BLaER1 (cell line): ENCODE results near the gene MCF2L2.
A peak's percentile ranks its signal among the peaks of the same experiment; 100 is the strongest.

Experiments
- H3K27ac ChIP-seq: shearing (Covaris generic); formaldehyde crosslinking; 2 replicates; pipeline ENCODE4 v1.8.1; 2022
- H3K27me3 ChIP-seq: shearing (Covaris generic); formaldehyde crosslinking; 2 replicates; pipeline ENCODE4 v1.8.1; 2022
- H3K36me3 ChIP-seq: shearing (Covaris generic); formaldehyde crosslinking; 2 replicates; pipeline ENCODE4 v1.8.1; 2022
- H3K4me1 ChIP-seq: shearing (Covaris generic); formaldehyde crosslinking; 2 replicates; pipeline ENCODE4 v1.8.1; 2022
- H3K4me2 ChIP-seq: shearing (Covaris generic); formaldehyde crosslinking; 2 replicates; pipeline ENCODE4 v1.8.1; 2022
- H3K4me3 ChIP-seq: shearing (Covaris generic); formaldehyde crosslinking; 2 replicates; pipeline ENCODE4 v1.8.1; 2022
- H3K9ac ChIP-seq: shearing (Covaris generic); formaldehyde crosslinking; 2 replicates; pipeline ENCODE4 v1.8.1; 2022
- H3K9me3 ChIP-seq: shearing (Covaris generic); formaldehyde crosslinking; 2 replicates; pipeline ENCODE4 v1.8.1; 2022
- H4K20me1 ChIP-seq: shearing (Covaris generic); formaldehyde crosslinking; 2 replicates; pipeline ENCODE4 v1.8.1; 2022
- Cebpa-rat ChIP-seq: shearing (Covaris generic); IDR thresholded peaks from 2 replicates; pipeline ENCODE4 v1.8.1; 2022

The MCF2L2 gene

GRCh38 chr3:183460081-183461055 is 31.9 kb upstream of the MCF2L2 start:
- Histone ChIP-seq H3K27me3 (no peaks in the 10 kb centered on the region), H3K27ac (no peak overlapping the region), H4K20me1 (no peaks in the 10 kb centered on the region), H3K9me3 (peaks cover 14% of the 10 kb centered on the region), H3K36me3 (peaks cover under 1% of the 10 kb centered on the region), H3K4me2 (peak overlapping the region; percentile 46), H3K4me3 (no peak overlapping the region), H3K4me1 (peaks cover 10% of the 10 kb centered on the region), H3K9ac (no peak overlapping the region)
- TF ChIP-seq Cebpa-rat = no peak

DNA sequence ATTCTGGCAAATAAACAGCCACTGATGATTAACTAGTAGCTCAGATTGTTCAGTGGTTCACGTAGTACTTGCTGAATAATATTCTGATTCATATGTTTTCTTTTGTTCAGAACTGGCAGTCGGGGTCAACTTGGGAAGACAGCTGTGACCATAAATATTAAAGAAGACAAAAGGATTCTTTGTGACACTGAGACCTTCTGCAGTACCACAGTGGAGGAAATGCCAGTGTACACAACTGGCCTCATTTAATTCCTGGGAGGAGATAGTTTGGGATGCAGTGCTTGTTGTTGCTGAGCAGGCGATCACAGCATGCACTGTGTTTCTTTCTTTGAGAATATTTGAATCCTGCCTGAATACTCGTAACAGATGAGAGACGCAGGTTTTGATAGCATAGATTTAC is 26.7 kb upstream of the MCF2L2 start:
- H3K27me3 ChIP-seq = no peaks in the 10 kb centered on the region
- H3K27ac ChIP-seq = no peak overlapping the region
- H3K9ac ChIP-seq = no peak overlapping the region
- TF ChIP-seq Cebpa-rat = no peak
- H3K4me2 ChIP-seq = no peak overlapping the region
- no peak overlapping the region for H3K4me3 ChIP-seq
- peaks cover 6% of the 10 kb centered on the region for H3K9me3 ChIP-seq
- peaks cover 35% of the 10 kb centered on the region for H3K36me3 ChIP-seq
- no peaks in the 10 kb centered on the region for H4K20me1 ChIP-seq
- no peaks in the 10 kb centered on the region for H3K4me1 ChIP-seq

- H4K20me1 ChIP-seq = no peaks in the 10 kb centered on the region
- peaks cover 5% of the 10 kb centered on the region; the same call in 1 of the 2 replicates for H3K4me1 ChIP-seq
- H3K4me3 ChIP-seq = no peak overlapping the region
- H3K27ac ChIP-seq = no peak overlapping the region
- no peak for TF ChIP-seq Cebpa-rat
- no peaks in the 10 kb centered on the region for H3K27me3 ChIP-seq
- H3K9ac ChIP-seq = no peak overlapping the region
- H3K9me3 ChIP-seq = no peaks in the 10 kb centered on the region
- no peak overlapping the region for H3K4me2 ChIP-seq
- peaks cover 35% of the 10 kb centered on the region for H3K36me3 ChIP-seq
Observed at GRCh38 chr3:183454064-183454463, 25.6 kb upstream of the MCF2L2 start.

- H3K4me3 ChIP-seq = no peak overlapping the region
- no peak overlapping the region for H3K27ac ChIP-seq
- peaks cover 29% of the 10 kb centered on the region for H3K36me3 ChIP-seq
- peak overlapping the region; percentile 39 for H3K4me2 ChIP-seq
- TF ChIP-seq Cebpa-rat = no peak
- H3K9ac ChIP-seq = no peak overlapping the region
- peaks cover 18% of the 10 kb centered on the region for H3K4me1 ChIP-seq
- H3K27me3 ChIP-seq = no peaks in the 10 kb centered on the region
- no peaks in the 10 kb centered on the region for H4K20me1 ChIP-seq
- H3K9me3 ChIP-seq = no peaks in the 10 kb centered on the region
Observed at GRCh38 chr3:183449791-183450190, 21.4 kb upstream of the MCF2L2 start.

- H3K4me1 ChIP-seq = peaks cover 18% of the 10 kb centered on the region
- peak overlapping the region; percentile 39 for H3K4me2 ChIP-seq
Observed at GRCh38 chr3:183449391-183449790, 21.0 kb upstream of the MCF2L2 start.

GRCh38 chr3:183448369-183449128 is 20.1 kb upstream of the MCF2L2 start:
- peak overlapping the region; percentile 84; the same call in 1 of the 2 replicates for H3K9ac ChIP-seq
- peak overlapping the region; percentile 86 for H3K4me2 ChIP-seq
- H3K4me3 ChIP-seq = peak overlapping the region; percentile 87
- TF ChIP-seq Cebpa-rat = no peak
- peaks cover 9% of the 10 kb centered on the region for H3K9me3 ChIP-seq
- H3K27ac ChIP-seq = no peak overlapping the region
- no peaks in the 10 kb centered on the region for H4K20me1 ChIP-seq
- peaks cover 18% of the 10 kb centered on the region for H3K4me1 ChIP-seq
- H3K36me3 ChIP-seq = peaks cover 17% of the 10 kb centered on the region
- no peaks in the 10 kb centered on the region for H3K27me3 ChIP-seq

More at GRCh38 chr3:183449391-183449790, 21.0 kb upstream of the MCF2L2 start:
- H3K27ac ChIP-seq = no peak overlapping the region
- H3K9ac ChIP-seq = no peak overlapping the region
- no peak overlapping the region for H3K4me3 ChIP-seq
- no peaks in the 10 kb centered on the region for H3K27me3 ChIP-seq
- no peaks in the 10 kb centered on the region for H4K20me1 ChIP-seq
- H3K36me3 ChIP-seq = peaks cover 25% of the 10 kb centered on the region
- peaks cover under 1% of the 10 kb centered on the region; the same call in 1 of the 2 replicates for H3K9me3 ChIP-seq
- no peak for TF ChIP-seq Cebpa-rat

DNA sequence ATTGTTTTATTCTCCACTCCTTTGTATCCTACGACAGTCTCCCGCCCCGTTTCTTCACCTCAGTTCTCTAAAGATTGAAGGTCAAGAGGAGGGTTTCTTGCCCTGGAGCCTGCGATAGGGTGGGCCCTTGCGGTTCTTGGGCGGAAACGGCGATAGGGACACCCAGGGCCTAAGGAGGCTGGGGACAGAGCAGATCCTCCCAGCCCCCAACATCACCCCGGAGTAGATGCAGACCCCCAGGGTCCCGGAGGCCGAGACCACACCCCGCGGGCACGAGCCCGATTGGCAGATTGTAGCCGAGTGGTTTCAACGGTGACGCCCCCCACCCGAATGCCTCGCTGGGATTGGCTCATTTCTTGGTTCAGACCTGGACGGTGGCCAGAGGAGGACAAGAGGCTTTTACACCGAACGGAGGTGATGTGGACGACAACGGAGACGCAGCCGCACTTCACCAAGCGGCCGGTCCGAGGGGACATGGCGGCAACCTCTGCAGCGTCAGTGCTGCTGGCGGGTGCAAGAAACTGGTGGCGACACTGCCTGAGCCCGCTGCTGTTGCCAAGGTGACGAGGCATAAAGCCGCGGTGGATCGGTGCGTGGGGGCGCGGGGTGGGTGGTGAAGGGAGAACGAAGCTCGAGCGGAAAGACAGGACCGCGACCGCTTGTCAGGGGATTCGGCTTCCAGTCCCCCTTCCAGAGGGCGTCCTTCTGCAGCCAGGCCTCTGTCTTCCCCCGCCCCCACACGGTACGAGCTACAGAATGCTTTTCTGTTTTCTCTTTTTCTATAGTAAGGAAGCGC is 19.0 kb upstream of the MCF2L2 start:
- peak overlapping the region; percentile 84 for H3K9ac ChIP-seq
- peaks cover 18% of the 10 kb centered on the region for H3K4me1 ChIP-seq
- no peaks in the 10 kb centered on the region for H3K27me3 ChIP-seq
- H3K36me3 ChIP-seq = peaks cover 5% of the 10 kb centered on the region
- peak overlapping the region; percentile 49 for H3K27ac ChIP-seq
- no peak for TF ChIP-seq Cebpa-rat
- peak overlapping the region; percentile 87 for H3K4me3 ChIP-seq
- H3K4me2 ChIP-seq = peak overlapping the region; percentile 86
- H3K9me3 ChIP-seq = peaks cover 17% of the 10 kb centered on the region
- no peaks in the 10 kb centered on the region for H4K20me1 ChIP-seq

DNA sequence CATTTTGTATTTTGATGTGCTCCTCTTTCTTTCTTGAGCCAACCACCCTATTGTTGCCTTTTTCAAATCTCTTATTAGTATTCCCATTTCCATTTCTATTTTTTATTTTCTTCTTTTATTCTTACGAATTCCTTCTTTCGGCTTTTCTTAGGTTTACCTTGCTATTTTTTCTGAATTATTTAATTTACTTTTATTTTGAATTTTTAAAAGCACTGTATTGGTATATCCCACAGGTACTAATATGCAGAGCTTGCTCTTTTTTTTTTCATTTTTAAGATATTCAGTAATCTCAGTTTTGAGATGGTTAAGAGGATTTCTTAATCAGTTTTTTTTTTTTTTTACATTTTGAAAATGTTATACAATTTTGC is 18.4 kb upstream of the MCF2L2 start:
- Histone ChIP-seq H3K4me1 (peaks cover 18% of the 10 kb centered on the region), H3K36me3 (no peaks in the 10 kb centered on the region), H3K4me2 (peak overlapping the region; percentile 86), H3K9me3 (peaks cover 17% of the 10 kb centered on the region), H3K27ac (no peak overlapping the region), H3K4me3 (peak overlapping the region; percentile 87), H3K27me3 (no peaks in the 10 kb centered on the region), H3K9ac (no peak overlapping the region; the same call in 1 of the 2 replicates), H4K20me1 (no peaks in the 10 kb centered on the region)
- TF ChIP-seq Cebpa-rat = no peak

GRCh38 chr3:183444748-183445147 is 16.3 kb upstream of the MCF2L2 start:
- TF ChIP-seq Cebpa-rat = no peak
- no peaks in the 10 kb centered on the region for H3K36me3 ChIP-seq
- no peak overlapping the region for H3K4me3 ChIP-seq

More at GRCh38 chr3:183444748-183445147, 16.3 kb upstream of the MCF2L2 start:
- H3K27me3 ChIP-seq = no peaks in the 10 kb centered on the region
- no peaks in the 10 kb centered on the region for H4K20me1 ChIP-seq
- no peak overlapping the region for H3K4me2 ChIP-seq
- H3K4me1 ChIP-seq = peaks cover 18% of the 10 kb centered on the region
- no peak overlapping the region for H3K9ac ChIP-seq
- peaks cover 17% of the 10 kb centered on the region for H3K9me3 ChIP-seq
- H3K27ac ChIP-seq = no peak overlapping the region
